ENCODE results near the gene RASAL2.
"Not testable (repeated sequence)": the region's sequence is repeated elsewhere in the genome, so short reads cannot be mapped to it uniquely, and the experiment has no call there.

The RASAL2 gene

DNA sequence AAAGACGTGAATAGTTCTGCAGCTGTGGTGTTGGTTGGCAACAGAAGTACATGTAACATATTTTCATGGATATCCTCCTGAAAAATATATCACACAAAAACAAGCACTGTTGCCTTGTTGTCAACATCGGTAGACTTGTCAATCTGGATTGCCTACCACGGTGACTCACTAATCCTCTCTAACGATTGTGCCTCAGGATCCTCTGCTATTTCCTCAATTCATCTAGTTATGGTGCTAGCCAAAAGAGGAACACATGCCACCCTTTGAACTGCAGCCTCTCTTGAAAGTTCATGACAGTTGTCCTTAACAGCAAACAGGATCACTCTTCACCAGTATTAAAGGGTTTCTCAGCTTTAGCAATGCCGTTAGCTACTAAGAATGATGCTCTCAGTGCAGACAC, 25.7 kb downstream of the RASAL2 start:
- DNase-seq (ENCODE audit: low spot score) (no peak), ATAC-seq (ENCODE audit: low read depth) (peak; percentile 27; the same call in 1 of the 3 replicates)
- H3K4me3 ChIP-seq (ENCODE audit: severe bottlenecking): no peak overlapping the region
- H3K36me3 ChIP-seq (ENCODE audit: low read depth): no peaks in the 10 kb centered on the region
- H3K9me3 ChIP-seq (ENCODE audit: severe bottlenecking): no peaks in the 10 kb centered on the region
- TF ChIP-seq, protein P1, sequence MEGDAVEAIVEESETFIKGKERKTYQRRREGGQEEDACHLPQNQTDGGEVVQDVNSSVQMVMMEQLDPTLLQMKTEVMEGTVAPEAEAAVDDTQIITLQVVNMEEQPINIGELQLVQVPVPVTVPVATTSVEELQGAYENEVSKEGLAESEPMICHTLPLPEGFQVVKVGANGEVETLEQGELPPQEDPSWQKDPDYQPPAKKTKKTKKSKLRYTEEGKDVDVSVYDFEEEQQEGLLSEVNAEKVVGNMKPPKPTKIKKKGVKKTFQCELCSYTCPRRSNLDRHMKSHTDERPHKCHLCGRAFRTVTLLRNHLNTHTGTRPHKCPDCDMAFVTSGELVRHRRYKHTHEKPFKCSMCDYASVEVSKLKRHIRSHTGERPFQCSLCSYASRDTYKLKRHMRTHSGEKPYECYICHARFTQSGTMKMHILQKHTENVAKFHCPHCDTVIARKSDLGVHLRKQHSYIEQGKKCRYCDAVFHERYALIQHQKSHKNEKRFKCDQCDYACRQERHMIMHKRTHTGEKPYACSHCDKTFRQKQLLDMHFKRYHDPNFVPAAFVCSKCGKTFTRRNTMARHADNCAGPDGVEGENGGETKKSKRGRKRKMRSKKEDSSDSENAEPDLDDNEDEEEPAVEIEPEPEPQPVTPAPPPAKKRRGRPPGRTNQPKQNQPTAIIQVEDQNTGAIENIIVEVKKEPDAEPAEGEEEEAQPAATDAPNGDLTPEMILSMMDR (IDR thresholded peaks at IDR 0.05; ENCODE audit: poor library complexity, severe bottlenecking): no peak
- H3K27me3 ChIP-seq (ENCODE audit: insufficient read depth, poor library complexity, severe bottlenecking): no peaks in the 10 kb centered on the region
- H3K27ac ChIP-seq (ENCODE audit: poor library complexity, severe bottlenecking): no peak overlapping the region
- peaks cover 29% of the 10 kb centered on the region for H3K4me1 ChIP-seq (ENCODE audit: insufficient read depth, poor library complexity, severe bottlenecking)

DNA sequence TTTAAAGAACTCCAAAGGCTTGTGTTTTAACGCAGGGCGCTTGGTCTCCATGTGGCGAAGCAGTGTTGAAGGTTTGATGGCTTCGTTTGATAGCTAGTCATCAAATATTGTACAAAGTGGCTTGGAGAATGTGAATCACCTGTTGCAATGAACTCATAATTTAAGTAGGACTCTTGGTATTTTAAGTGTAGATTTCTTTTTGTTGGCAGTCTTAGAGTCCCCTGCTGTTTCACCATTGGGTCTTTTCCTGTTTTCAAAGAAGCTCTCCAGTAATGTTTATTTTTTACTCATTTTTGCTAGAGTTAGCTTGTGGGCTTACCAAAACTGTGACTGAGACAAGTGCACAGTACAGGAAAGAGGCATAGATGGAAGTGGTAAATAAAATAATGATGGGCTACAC, 26.2 kb downstream of the RASAL2 start:
- TF ChIP-seq, protein P1 (IDR thresholded peaks at IDR 0.05; ENCODE audit: poor library complexity, severe bottlenecking): no peak
- H3K36me3 ChIP-seq (ENCODE audit: low read depth): no peaks in the 10 kb centered on the region
- H3K4me3 ChIP-seq (ENCODE audit: severe bottlenecking): no peak overlapping the region
- peaks cover 33% of the 10 kb centered on the region for H3K4me1 ChIP-seq (ENCODE audit: insufficient read depth, poor library complexity, severe bottlenecking)
- H3K27me3 ChIP-seq (ENCODE audit: insufficient read depth, poor library complexity, severe bottlenecking): no peaks in the 10 kb centered on the region
- H3K27ac ChIP-seq (ENCODE audit: poor library complexity, severe bottlenecking): no peak overlapping the region
- ATAC-seq (ENCODE audit: low read depth) (no peak), DNase-seq (ENCODE audit: low spot score) (no peak)
- no peaks in the 10 kb centered on the region for H3K9me3 ChIP-seq (ENCODE audit: severe bottlenecking)

DNA sequence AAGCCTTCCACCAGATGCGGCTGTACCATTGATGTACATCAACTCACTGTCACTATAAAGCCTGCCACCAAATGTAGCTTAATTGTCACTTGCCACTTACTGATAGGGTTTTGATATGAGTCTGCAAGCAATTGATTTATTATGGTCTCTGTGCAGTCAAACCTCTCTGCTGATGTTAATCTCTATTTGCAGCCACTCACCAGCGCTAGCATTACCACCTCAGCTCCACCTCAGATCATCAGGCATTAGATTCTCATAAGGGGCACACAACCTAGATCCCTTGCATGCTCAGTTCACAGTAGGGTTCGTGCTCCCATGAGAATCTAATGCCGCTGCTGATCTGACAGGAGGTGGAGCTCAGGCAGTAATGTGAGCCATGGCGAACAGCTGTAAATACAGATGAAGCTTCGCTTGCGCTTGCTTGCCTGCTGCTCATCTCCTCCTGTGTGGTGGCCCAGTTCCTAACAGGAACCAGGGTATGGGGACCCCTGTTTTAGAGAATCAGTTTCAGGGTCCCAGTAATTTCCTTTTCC, 26.7 kb downstream of the RASAL2 start:
- not testable (repeated sequence) for ATAC-seq (ENCODE audit: low read depth); H3K36me3 ChIP-seq (ENCODE audit: low read depth); H3K9me3 ChIP-seq (ENCODE audit: severe bottlenecking); H3K4me3 ChIP-seq (ENCODE audit: severe bottlenecking); DNase-seq (ENCODE audit: low spot score); H3K27ac ChIP-seq (ENCODE audit: poor library complexity, severe bottlenecking); H3K27me3 ChIP-seq (ENCODE audit: insufficient read depth, poor library complexity, severe bottlenecking)
- H3K4me1 ChIP-seq (ENCODE audit: insufficient read depth, poor library complexity, severe bottlenecking): peaks cover 38% of the 10 kb centered on the region

DNA sequence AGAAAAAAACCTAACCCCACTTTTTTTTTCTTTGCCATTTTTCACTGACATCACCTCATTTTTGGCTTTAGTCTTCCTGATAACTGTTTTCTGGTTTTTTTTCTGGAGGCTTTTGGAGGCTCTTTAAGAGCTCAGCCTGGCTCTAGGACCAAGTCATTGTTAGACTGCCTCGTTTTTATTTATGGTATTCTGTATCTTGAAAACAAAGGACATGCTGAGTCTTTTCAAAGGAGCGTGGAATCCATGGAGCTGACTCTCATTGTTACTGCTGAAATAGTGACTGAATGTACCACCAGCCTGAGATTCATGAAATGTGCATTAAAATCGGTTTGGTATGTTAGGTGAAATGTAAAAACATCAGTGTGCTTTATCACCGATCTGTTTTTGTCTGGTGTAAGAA, 28.0 kb downstream of the RASAL2 start:
- Histone ChIP-seq H3K9me3 (ENCODE audit: severe bottlenecking) (no peaks in the 10 kb centered on the region), H3K36me3 (ENCODE audit: low read depth) (no peaks in the 10 kb centered on the region), H3K4me1 (ENCODE audit: insufficient read depth, poor library complexity, severe bottlenecking) (peaks cover 51% of the 10 kb centered on the region), H3K27ac (ENCODE audit: poor library complexity, severe bottlenecking) (peak overlapping the region; percentile 96), H3K4me3 (ENCODE audit: severe bottlenecking) (no peak overlapping the region), H3K27me3 (ENCODE audit: insufficient read depth, poor library complexity, severe bottlenecking) (no peaks in the 10 kb centered on the region)
- ATAC-seq (ENCODE audit: low read depth) (no peak), DNase-seq (ENCODE audit: low spot score) (no peak)
- TF ChIP-seq, protein P1 (IDR thresholded peaks at IDR 0.05; ENCODE audit: poor library complexity, severe bottlenecking): no peak

DNA sequence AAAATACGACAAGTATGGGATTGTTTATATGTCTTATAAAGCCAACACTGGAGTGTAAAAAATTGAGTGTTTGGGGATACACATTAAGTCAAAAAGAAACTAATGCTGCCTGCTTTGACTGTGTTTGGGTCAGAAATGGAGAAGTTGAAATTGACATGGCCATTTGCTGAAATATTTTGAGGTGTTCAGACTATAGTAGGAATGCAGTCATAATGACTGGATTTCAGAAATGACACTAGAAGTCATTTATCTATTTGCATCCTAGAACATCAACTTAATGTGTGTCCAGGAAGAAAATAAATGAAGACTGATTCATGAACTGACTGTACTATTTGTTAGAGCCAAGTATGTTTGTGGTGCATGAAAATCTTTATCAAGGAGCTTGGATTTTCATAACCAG, 28.4 kb downstream of the RASAL2 start:
- TF ChIP-seq, protein P1 (IDR thresholded peaks at IDR 0.05; ENCODE audit: poor library complexity, severe bottlenecking): no peak
- ATAC-seq (ENCODE audit: low read depth) (no peak), DNase-seq (ENCODE audit: low spot score) (no peak)
- peaks cover 55% of the 10 kb centered on the region for H3K4me1 ChIP-seq (ENCODE audit: insufficient read depth, poor library complexity, severe bottlenecking)
- H3K9me3 ChIP-seq (ENCODE audit: severe bottlenecking): no peaks in the 10 kb centered on the region
- H3K36me3 ChIP-seq (ENCODE audit: low read depth): no peaks in the 10 kb centered on the region
- no peak overlapping the region for H3K4me3 ChIP-seq (ENCODE audit: severe bottlenecking)
- H3K27me3 ChIP-seq (ENCODE audit: insufficient read depth, poor library complexity, severe bottlenecking): no peaks in the 10 kb centered on the region
- H3K27ac ChIP-seq (ENCODE audit: poor library complexity, severe bottlenecking): peak overlapping the region; percentile 96
